Neural cell (in vitro differentiated cells): ENCODE measurements around the gene BTG1.

Source experiments
- EP300 ChIP-seq: fragments of 450-650 bp; conservative IDR thresholded peaks from 2 replicates; pipeline ENCODE4 v1.6.1; 2014; ENCODE audit warnings: antibody characterized with exemption, mild to moderate bottlenecking, moderate library complexity; ENCODE audit not compliant: poor library complexity, severe bottlenecking
- EZH2 ChIP-seq: fragments of 200-600, 300-800 bp; shearing (Covaris generic), sonication (generic); IDR thresholded peaks from 2 replicates; pipeline ENCODE4 v1.6.1; 2014; ENCODE audit warnings: antibody characterized with exemption, low read length, borderline replicate concordance, mild to moderate bottlenecking; ENCODE audit not compliant: insufficient read depth, poor library complexity, severe bottlenecking
- MXI1 ChIP-seq: fragments of 450-650 bp; conservative IDR thresholded peaks from 2 replicates; pipeline ENCODE4 v1.6.1; 2014; ENCODE audit warnings: antibody characterized with exemption, mild to moderate bottlenecking; ENCODE audit not compliant: poor library complexity, severe bottlenecking
- POLR2AphosphoS5 ChIP-seq: IDR thresholded peaks from 2 replicates; pipeline ENCODE4 v1.6.1; 2012
- RAD21 ChIP-seq: fragments of 450-650 bp; conservative IDR thresholded peaks from 2 replicates; pipeline ENCODE4 v1.6.1; 2014; ENCODE audit warnings: antibody characterized with exemption, mild to moderate bottlenecking, moderate library complexity
- SMC3 ChIP-seq: fragments of 450-650 bp; conservative IDR thresholded peaks from 2 replicates; pipeline ENCODE4 v1.6.1; 2014; ENCODE audit warnings: antibody characterized with exemption, mild to moderate bottlenecking, moderate library complexity; ENCODE audit not compliant: poor library complexity
- TF ChIP-seq, protein P1 (sequence below): fragments of 450-650 bp; IDR thresholded peaks from 2 replicates; pipeline ENCODE4 v1.5.1; 2014; ENCODE audit warnings: antibody characterized with exemption, mild to moderate bottlenecking, moderate library complexity; ENCODE audit not compliant: poor library complexity, severe bottlenecking
- TF ChIP-seq, protein P2 (sequence below): IDR thresholded peaks from 2 replicates; pipeline ENCODE4 v1.6.1; 2012; ENCODE audit warnings: borderline replicate concordance

DNA sequence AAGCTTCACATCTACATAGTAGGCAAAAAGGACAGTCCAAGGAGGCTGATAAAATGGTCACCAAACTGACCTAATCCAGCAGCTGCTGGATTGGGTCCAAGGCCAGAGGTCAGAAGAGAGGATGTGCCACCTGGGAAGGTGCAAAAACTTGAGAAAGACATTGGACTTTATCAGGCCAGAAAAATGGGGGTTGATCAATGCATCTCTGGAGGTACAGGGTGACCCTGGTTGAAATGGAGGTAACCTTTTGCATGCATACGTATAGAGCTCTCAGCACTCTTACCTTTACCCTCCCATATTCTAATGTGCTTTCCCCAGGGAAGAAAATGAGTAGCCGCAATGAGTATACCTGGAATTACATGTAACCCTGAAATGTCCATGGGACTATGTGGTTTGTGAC, 16.0 kb downstream of the BTG1 start:
- TF ChIP-seq RAD21: no peak
- TF ChIP-seq, protein P1, sequence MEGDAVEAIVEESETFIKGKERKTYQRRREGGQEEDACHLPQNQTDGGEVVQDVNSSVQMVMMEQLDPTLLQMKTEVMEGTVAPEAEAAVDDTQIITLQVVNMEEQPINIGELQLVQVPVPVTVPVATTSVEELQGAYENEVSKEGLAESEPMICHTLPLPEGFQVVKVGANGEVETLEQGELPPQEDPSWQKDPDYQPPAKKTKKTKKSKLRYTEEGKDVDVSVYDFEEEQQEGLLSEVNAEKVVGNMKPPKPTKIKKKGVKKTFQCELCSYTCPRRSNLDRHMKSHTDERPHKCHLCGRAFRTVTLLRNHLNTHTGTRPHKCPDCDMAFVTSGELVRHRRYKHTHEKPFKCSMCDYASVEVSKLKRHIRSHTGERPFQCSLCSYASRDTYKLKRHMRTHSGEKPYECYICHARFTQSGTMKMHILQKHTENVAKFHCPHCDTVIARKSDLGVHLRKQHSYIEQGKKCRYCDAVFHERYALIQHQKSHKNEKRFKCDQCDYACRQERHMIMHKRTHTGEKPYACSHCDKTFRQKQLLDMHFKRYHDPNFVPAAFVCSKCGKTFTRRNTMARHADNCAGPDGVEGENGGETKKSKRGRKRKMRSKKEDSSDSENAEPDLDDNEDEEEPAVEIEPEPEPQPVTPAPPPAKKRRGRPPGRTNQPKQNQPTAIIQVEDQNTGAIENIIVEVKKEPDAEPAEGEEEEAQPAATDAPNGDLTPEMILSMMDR: no peak
- TF ChIP-seq EZH2: no peak
- no peak for TF ChIP-seq MXI1
- no peak for TF ChIP-seq POLR2AphosphoS5
- no peak for TF ChIP-seq SMC3
- no peak for TF ChIP-seq EP300
- TF ChIP-seq, protein P2, sequence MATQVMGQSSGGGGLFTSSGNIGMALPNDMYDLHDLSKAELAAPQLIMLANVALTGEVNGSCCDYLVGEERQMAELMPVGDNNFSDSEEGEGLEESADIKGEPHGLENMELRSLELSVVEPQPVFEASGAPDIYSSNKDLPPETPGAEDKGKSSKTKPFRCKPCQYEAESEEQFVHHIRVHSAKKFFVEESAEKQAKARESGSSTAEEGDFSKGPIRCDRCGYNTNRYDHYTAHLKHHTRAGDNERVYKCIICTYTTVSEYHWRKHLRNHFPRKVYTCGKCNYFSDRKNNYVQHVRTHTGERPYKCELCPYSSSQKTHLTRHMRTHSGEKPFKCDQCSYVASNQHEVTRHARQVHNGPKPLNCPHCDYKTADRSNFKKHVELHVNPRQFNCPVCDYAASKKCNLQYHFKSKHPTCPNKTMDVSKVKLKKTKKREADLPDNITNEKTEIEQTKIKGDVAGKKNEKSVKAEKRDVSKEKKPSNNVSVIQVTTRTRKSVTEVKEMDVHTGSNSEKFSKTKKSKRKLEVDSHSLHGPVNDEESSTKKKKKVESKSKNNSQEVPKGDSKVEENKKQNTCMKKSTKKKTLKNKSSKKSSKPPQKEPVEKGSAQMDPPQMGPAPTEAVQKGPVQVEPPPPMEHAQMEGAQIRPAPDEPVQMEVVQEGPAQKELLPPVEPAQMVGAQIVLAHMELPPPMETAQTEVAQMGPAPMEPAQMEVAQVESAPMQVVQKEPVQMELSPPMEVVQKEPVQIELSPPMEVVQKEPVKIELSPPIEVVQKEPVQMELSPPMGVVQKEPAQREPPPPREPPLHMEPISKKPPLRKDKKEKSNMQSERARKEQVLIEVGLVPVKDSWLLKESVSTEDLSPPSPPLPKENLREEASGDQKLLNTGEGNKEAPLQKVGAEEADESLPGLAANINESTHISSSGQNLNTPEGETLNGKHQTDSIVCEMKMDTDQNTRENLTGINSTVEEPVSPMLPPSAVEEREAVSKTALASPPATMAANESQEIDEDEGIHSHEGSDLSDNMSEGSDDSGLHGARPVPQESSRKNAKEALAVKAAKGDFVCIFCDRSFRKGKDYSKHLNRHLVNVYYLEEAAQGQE: no peak
